GM19397 (cell line): Measurements from ENCODE around the gene SRR.
A peak's percentile ranks its signal among the peaks of the same experiment; 100 is the strongest.
"Not testable (repeated sequence)": the region's sequence is repeated elsewhere in the genome, so short reads cannot be mapped to it uniquely, and the experiment has no call there.

Experiments used
- ATAC-seq: cut with Tn5 transposase; IDR thresholded peaks from one replicate; pipeline ENCODE4 v1.9.1; 2021; ENCODE audit warnings: mild to moderate bottlenecking, moderate library complexity; ENCODE audit not compliant: unreplicated experiment

SRR gene

DNA sequence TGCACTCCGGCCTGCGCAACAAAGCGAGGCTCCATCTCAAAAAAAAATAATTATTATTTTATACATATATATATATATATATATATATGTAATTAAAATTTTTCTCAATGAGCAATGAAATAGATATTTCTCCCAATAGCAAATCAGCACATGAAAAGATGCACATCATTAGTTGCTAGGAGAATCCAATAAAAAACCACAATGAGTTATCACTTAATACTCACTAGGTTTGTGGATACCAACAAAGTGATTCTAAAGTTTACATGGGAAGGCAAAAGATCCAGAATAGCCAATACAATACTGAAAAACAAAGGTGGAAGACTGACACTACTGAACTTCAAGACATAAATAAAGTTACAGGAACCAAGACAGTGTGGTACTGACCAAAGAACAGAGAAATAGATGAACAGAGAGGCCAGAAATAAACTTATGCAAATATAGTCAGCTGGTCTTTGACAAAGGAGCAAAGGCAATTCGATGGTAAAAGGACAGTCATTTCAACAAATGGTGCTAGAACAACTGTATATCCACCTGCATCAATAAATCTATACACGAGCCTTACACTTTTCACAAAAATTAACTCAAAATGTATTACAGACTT, 13.8 kb upstream of the SRR start:
- no peak for ATAC-seq

DNA sequence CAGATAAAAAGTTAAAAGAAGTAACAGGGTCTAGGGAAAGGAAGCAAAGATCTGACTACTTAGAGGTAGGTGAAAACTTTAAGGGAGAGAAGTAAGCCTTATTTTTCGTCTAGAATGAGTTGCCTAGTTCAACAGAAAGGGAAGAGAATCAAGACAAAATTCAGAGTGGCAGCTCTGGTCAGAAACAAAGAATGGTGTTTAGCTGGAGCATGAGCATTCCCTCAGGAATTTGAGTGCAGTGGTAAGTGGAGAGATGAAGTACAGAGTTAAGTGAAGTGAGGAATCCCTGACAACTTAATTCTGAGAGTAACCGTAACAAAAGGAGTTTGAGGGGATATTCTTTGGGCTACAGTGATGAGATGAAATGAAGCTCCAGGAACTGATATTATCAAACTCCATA, 11.7 kb upstream of the SRR start:
- no peak for ATAC-seq

DNA sequence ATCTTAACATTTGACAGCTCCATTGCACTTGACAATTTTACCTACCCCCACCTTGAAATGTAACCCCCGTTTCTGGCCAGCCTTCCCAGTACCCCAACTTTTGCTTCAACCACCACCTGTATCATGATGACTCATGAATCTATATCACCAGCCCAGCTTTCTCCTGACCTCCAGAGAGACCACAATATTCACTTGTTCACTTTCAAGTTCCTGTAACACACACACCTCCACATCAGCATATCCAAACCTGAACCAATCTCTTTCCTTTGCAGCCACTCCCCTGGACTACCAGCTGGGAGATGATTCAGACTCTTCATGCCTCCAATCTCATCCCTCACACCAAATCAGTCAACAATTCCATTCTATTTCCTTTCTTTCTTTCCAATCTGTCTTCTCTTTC, 8.2 kb upstream of the SRR start:
- ATAC-seq, result no peak

DNA sequence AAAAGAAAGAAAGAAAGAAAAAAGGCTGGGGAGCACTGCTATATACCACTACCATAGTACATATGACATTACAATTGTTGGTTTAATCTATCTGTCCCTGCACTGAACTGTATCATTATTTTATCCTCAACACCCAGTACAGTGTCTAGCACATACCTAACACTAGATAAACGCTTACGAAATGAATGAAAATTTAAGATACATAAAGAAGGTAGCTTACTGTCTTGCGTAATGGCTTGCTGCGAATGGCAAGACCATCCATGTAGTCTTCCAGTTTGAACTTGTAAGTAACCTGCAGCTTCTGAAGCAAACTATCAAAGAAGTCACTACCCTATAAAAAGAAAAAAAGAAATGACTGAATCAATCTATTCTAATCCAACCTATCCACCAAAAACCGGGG, 6.7 kb upstream of the SRR start:
- ATAC-seq, result no peak

DNA sequence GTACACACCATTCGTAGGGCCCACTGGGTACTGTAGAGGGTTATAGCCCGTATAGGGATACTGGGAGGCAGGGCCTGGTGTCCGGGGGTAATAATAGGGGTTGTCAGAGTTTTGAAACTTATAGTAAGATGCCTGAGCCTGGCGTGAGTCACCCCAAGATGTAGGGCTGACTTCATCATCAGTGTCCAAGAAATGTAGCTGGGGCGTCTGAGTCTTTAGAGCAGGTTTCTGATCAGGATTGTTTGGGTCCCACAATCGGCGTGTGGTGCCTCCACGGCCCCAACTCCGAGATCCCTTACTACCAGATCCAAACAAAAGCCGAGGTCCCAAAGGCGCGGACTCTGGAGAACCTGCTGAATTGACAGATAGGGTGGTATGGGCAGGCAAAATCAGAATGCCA, 4.6 kb upstream of the SRR start:
- ATAC-seq, result no peak

DNA sequence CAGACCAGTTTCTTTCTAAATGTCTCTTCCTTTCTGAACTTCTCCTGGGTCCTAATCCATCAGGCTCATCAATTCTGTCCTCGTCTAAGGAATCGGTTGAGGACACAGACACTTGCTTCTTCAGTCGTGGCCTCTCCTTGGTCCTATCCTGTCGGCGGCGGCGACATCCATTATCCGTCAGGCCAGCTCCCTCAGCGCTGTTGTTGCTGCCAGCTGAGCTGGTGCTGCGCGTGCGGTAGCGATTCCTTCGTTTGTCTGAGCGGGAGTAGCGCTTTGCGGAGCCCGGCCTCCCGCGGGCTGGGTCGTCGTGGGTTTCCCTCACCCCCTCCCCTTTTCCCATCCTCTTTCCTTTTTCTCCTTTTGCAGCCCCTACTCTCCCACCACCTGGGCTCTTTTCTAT, 4.0 kb upstream of the SRR start:
- ATAC-seq, result no peak

DNA sequence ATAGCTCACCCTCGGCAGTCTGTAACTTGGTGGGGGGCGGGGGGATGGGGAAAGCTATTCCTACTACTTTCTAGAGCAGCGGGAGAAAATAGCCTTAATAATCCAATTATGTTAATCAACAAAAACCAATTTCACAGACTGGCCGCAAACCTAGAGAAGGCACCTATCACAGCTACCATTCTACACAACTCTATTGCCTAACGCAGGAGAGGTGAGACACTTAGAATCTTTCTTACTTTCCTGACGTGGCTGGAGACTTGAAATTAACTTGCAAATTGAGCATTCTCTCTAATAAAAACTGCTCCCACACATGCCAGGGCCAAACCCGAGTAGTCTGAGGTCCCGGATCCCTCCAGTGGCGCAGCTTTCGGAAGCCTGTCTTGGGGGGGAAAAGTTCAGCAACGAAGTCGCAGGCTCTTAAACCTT, 959 bp upstream of the SRR start:
- ATAC-seq, result peak; percentile 3

DNA sequence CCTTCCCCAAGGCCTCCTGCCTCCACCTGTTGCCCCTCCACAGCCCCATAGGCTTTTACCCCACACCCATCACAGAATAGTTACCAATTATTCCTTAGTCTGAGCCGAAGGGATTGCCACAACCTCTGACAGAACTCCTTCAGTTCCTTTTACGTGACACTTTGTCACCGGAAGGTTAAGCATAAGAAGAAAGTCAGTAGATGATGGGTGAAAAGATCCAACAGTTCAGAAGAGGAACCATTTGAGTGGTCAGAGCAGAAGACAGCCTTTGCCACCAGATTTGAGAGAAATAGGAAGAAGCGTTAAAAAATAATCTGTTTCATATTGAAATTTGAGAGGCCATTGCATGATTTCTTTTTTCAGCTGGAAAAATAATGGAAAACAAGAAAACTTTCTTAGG, 1.2 kb downstream of the SRR start:
- ATAC-seq, result no peak

DNA sequence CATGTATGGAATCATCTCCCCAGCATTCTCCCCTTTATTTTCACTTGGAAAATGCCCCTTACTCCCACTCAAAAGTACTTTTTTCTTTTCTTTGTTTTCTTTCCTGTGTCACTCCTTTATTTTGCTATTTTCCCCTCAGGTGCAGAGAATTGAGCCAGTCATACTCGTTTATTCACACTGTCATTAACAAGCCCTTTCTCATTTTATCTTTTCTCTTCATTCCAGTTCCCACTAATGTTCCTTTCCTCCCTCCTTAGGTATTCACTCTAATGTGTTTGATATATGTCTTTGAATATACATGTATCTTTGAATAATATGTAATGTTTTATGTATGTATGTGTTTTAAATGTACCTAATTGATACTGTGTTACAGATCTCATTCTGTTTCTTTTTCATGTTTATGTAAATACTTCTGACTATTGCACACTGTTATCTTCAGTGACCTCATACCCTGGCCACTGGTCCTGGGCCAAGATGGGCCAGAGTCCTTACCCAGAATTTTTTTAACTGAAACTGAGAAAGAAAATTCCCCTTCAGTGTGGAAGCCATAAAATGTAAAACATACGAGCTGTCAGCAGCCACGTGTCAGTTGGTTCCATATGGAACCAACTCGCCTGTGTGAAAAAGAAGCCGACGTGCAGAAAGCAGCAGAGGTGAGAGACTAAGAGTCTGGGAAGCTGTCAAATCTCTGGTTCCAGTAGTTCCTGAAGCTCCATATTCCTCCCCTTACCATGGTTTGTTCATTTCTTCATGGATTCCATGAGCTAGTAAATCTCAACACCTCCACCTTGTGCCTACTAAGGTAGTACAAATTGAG, 5.8 kb downstream of the SRR start:
- ATAC-seq, result no peak

DNA sequence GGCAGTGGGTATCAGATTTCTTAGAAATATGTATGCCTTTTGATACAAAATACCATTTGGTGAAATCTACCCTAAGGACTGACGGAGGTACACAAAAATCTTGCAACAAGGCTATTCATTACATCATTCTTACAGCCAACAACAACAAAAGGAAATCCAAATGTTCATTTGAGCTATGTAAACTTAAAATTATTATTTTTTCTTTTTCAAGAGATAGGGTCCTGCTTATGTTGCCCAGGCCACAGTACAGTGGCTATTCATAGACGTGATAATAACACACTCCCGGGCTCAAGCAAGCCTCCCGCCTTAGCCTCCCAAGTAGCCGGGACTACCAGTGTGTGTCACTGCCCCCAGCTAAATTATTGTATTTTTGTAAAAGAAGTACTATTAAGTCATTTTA, 9.0 kb downstream of the SRR start:
- no peak for ATAC-seq

DNA sequence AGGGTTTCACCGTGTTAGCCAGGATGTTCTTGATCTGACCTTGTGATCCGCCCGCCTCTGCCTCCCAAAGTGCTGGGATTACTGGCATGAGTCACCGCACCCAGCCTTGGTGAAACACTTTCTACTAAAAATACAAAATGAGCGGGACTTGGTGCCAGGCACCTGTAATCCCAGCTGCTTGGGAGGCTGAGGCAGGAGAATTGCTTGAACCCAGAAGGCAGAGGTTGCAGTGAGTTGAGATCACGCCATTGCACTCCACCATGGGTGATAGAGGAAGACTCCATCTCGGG, 13.1 kb downstream of the SRR start:
- not testable (repeated sequence) for ATAC-seq

DNA sequence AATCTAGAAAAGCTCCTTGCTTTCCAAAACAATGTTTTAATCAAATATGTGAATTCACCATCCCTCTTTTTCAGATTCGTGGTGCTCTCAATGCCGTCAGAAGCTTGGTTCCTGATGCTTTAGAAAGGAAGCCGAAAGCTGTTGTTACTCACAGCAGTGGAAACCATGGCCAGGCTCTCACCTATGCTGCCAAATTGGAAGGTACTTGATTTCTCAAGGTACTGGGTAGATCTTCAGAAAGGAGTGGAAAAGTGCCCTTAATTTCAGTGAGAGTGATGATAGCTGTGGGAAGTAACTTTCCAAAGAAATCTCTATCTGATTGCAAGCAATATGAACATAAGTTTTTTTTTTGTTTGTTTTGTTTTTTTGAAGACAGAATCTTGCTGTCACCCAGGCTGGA, 14.0 kb downstream of the SRR start:
- ATAC-seq, result no peak

DNA sequence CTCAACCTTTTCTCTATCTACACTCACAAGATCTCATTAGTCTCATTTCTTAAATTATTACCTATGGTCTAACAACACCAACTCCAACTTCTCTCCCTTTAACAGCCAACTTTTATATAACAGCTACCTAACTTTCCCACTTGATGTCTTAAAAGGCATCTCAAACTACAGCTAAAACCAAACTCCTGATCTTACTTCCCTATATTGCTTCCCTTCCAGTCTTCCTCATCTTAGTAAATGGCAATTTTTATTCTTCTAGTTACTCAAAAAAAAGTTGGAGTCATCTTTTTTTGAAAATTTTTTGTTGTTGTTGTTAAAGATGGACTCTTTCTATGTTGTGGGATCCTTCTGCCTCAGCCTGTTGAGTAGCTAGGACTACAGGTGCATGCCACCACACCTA, 15.3 kb downstream of the SRR start:
- ATAC-seq, result no peak

DNA sequence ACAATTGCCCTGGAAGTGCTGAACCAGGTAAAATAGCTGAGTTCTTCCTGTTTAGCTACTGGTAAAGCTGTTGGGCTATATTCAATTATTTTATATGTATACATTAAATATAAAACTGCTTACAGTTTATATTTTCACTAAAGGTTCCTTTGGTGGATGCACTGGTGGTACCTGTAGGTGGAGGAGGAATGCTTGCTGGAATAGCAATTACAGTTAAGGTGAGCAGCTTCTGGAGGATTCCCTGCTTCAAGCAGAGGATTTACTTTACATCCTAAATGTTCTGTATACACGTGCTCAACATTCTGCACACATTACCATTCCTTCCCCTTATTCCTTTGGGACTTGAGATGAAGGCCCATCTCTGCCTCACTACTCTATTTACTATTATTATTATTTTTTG, 17.6 kb downstream of the SRR start:
- ATAC-seq, result no peak

DNA sequence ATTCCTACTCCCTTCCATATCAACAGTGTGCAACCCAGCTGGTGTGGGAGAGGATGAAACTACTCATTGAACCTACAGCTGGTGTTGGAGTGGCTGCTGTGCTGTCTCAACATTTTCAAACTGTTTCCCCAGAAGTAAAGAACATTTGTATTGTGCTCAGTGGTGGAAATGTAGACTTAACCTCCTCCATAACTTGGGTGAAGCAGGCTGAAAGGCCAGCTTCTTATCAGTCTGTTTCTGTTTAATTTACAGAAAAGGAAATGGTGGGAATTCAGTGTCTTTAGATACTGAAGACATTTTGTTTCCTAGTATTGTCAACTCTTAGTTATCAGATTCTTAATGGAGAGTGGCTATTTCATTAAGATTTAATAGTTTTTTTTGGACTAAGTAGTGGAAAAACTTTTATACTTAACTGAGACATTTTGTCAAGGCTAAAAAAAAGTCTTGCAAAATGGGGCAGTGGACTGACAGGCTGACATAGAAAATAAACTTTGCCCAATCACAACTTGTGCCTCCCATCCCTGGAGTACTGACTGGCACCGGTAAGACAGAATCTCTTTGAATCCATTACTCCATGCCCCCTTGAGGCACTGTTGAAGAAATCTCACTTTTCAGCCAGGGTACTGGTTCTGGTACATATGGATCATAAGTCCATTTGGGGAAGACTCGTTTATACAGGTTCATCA, 20.0 kb downstream of the SRR start:
- no peak for ATAC-seq

DNA sequence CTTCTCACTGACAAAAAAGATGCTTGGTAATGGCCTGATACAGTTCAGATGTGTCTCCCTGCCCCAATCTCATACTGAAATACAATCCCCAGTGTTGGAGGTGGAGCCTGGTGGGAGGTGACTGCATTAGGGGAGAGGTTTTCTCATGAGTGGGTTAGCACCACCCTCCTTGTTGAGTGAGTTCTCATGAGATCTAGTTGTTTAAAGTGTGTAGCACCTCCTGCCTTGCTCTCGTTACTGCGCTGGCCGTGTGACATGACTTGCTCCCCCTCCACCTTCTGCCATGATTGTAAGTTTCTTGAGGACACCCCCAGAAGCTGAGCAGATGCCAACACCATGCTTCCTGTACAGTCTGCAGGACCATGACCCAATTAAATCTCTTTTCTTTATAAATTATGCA, 27.6 kb downstream of the SRR start:
- ATAC-seq, result no peak

DNA sequence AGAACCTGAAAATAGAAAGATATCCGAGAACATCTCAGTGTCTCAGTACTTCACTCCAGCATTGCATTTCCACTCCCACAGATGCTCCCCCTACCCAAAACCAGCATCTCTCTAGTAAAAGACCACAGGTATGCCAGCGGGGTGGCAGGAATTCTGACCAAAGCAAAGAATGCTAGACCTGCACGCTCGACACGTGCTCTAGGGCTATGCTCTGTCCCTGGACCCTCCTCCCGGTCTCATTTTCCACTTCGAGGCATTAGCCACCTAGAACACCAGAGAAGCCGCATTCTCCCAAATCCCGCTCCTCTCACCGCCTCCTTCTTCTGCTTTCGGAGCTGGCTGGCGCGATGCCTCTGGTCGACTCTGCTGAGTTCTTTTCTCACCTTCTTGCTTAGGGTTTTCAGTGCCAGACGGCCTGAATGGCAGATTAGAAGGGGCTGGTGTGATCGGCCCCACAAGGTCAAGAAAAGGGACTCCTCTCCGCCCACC, 32.0 kb downstream of the SRR start:
- ATAC-seq, result no peak

DNA sequence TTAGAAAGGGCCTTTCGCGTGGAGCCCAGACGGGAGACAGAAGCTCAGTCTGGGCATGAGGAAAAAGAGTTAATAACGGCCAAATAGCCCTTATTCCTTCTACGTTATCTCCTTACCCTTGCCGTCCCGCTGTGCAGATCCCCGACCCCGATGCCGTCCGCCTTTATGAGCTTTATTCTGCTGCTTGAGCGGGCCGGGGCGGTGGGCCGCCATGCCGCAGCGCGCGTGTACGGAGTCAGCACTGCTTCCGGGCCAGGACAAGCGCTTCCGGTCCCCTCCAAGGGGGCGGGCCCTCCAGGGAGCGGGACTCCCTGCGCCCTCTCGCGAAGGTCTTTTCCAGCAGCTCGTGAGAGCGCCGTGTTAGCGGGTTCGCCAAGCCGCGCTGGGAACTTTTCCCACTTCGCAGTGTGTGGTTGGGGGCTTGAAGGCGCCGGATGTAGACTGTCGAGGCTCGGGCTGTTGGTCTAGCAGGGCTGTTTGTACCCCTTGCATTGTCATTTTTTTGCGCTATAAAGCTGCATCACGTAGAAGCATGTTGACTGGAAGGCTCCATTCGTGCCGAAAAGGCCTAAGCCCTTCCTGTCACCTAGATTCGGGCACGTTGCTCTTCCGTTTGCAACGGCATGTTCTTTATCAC, 32.6 kb downstream of the SRR start, which contains the start of gene TSR1:
Gene TSR1 (minus strand): TSS at position 243 of the 637 bp plus-strand sequence. CDS start 30 bp downstream, at position 213.
- ATAC-seq, result peak; percentile 77

DNA sequence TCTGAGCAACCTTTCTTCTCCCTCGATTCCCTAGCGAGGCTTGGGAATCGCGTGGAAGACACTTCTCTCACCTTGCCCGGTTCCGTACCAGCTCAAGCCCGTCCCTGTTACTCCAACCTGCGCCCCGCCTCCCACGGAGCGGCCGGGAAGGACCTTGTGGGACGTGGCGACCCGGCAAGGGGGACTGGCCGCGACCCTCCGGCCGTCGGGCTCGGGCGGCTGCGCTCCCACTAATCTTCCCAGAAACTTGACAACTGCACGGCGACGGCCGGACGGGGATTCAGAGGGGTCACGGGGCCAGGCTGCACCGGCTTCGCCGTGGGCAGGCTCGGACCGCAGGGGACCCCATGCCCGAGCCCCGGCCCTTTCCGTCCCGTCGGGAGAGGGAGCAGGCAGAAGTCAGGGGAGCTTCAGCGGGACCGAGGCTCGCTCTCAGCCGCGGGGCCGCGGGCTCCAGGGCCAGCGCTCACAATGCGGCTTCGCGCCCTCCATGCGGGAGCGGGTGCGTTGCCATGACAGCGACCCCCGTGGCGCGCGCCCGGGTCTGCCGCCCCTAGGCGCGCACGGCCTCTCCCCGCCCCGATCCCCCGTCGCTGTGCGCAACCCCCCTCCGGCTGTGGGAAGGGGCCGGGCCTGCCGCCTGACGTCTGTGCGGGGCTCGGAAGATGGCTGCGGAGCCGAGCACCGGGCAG, 33.2 kb downstream of the SRR start, which contains the start of gene SGSM2:
Gene SGSM2 (plus strand): TSS at position 650 of the 692 bp plus-strand sequence. CDS start 188 bp downstream, outside the sequence.
- peak; percentile 45 for ATAC-seq

DNA sequence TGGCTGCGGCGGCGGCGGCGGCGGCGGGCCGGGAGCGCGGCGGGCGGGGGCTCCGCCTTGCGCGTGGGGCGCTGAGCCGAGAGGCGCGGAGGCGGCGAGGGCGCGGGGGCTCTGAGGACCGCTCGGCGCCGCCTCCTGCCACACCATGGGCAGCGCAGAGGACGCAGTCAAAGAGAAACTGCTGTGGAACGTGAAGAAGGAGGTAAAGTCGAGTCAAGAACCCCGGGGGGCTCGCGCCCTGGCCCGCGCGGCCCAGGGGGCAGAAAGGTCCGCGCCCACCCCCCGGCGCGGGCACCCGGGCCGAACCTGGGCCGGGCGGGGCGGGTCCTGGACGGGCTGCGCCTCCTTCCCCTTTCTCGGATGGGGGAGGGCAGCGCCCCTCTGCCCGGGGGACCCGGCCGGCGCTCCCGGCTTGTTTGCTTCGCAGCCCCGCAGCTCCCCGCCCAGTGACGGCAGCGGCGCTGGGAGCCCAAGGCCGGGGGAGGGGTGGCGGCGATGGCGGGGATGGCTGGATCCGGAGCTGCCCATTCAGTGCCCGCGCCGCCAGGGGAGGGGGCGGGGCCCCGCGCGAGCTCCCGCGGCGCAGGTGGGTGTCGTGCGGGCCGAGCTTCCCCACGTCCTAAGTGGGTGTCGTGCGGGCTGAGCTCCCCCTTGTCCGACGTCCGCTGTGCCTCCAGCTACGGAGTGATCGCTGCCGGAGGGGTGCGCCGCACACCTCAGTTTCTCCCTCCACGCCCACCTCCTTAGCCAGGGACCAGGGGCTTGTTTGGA, 34.0 kb downstream of the SRR start:
- peak; percentile 18 for ATAC-seq
